ENCODE data around the gene SLC25A2.
"Not testable (repeated sequence)": the region's sequence is repeated elsewhere in the genome, so short reads cannot be mapped to it uniquely, and the experiment has no call there.

Gene SLC25A2

GRCh38 chr5:141303756-141304155 lies at the start of gene SLC25A2:
SLC25A2 (minus strand) TSS chr5:141304049; CDS start chr5:141303865, 184 bp downstream.
- DNase-seq, result no peak

GRCh38 chr5:141351591-141351990 lies 47.7 kb upstream of the SLC25A2 start:
- DNase-seq, result no peak

- peak in 1 of 2 experiments; percentile 8 for DNase-seq
Measured at GRCh38 chr5:141349917-141350619, 46.2 kb upstream of the SLC25A2 start, which contains the start of gene PCDHGB1. PCDHGB1 (plus strand) TSS chr5:141350099; CDS start chr5:141350261, 162 bp downstream.

GRCh38 chr5:141346017-141346416 lies 42.2 kb upstream of the SLC25A2 start:
- DNase-seq, result not testable (repeated sequence)

GRCh38 chr5:141345327-141345726 lies 41.5 kb upstream of the SLC25A2 start:
- DNase-seq, result no peak

- no peak for DNase-seq
Measured at GRCh38 chr5:141343953-141344463, 40.2 kb upstream of the SLC25A2 start.

DNA sequence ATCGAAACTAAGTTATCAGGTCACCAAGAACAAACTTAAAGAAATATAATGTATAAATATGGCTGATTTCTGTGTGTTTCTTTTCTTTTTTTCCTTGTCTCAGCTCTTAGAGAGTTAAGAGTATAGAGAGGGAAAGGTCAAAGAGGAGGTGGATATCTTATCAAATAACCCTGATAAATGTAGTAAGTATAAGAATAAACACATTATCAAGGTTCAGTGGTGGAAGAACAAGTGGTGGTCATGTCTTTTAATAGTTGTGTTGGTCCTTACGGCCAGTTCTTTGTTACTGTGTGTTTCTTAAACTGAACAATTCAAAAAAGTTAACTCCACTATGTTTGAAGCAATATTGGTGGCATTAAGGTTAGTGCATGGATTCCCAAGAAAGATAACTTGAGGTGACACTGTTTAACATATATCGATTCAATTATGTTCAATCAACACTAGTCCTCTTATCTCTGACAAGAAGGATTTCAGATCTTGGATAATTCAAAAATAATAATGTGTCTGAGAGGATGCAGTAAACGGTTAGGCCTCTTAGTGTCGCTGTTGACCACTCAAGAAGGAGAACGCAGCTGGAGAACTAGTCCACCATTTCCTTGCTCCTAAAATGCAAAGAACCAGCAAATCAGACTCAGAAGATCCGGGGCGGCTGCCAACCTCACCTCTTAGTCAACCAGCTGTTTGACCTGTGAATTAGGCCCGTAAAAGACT lies 39.5 kb upstream of the SLC25A2 start, which contains the start of gene PCDHGA3:
PCDHGA3 (plus strand) TSS at position 588 of the 711 bp plus-strand sequence. CDS start 205 bp downstream, outside the sequence.
- no peak for DNase-seq

- no peak for DNase-seq
Measured at GRCh38 chr5:141342773-141343172, 38.9 kb upstream of the SLC25A2 start.

DNA sequence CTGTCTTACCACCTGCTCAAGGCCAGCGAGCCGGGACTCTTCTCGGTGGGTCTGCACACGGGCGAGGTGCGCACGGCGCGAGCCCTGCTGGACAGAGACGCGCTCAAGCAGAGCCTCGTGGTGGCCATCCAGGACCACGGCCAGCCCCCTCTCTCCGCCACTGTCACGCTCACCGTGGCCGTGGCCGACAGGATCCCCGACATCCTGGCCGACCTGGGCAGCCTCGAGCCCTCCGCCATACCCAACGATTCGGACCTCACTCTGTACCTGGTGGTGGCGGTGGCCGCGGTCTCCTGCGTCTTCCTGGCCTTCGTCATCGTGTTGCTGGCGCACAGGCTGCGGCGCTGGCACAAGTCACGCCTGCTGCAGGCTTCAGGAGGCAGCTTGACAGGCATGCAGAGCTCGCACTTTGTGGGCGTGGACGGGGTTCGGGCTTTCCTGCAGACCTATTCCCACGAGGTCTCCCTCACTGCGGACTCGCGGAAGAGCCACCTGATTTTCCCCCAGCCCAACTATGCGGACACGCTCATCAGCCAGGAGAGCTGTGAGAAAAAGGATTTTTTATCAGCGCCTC lies 37.0 kb upstream of the SLC25A2 start:
- not testable (repeated sequence) for DNase-seq

DNA sequence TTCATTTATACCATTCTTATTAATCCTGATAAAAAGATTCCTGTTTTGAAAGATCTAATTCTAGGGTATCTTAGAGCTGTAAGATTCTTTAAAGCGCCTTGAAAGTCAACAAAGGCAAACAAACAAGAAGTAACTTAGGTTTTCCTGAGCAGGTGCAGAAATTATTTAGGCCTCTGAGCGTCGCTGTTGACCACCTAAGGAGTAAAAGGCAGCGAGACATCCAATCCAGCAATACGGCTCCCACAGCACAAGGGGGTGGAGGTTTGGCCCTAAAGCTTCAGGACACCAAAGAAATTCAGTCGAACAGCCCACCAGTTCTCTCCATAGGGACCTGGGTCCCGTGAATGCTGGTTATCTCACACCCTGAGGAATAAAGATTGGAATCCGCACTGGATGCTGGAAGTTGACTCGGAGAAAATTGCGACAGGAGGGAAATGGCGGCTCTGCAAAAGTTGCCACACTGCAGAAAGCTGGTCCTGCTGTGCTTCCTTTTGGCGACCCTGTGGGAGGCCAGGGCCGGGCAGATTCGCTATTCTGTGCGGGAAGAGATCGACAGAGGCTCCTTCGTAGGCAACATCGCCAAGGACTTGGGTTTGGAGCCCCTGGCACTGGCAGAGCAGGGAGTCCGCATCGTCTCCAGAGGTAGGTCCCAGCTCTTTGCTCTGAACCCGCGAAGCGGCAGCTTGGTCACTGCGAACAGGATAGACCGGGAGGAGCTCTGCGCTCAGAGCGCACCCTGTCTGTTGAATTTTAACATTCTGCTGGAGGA lies 34.9 kb upstream of the SLC25A2 start, which contains the start of gene PCDHGA2:
PCDHGA2 (plus strand) TSS at position 223 of the 769 bp plus-strand sequence.
- DNase-seq, result no peak

DNA sequence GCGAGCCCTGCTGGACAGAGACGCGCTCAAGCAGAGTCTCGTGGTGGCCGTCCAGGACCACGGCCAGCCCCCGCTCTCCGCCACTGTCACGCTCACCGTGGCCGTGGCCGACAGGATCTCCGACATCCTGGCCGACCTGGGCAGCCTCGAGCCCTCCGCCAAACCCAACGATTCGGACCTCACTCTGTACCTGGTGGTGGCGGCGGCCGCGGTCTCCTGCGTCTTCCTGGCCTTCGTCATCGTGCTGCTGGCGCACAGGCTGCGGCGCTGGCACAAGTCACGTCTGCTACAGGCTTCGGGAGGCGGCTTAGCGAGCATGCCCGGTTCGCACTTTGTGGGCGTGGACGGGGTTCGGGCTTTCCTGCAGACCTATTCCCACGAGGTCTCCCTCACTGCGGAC lies 28.7 kb upstream of the SLC25A2 start:
- DNase-seq, result not testable (repeated sequence)

GRCh38 chr5:141330299-141331080 lies 26.6 kb upstream of the SLC25A2 start, which contains the start of gene PCDHGA1:
PCDHGA1 (plus strand) TSS chr5:141330514.
- DNase-seq, result peak; percentile 16 to 20

- no peak for DNase-seq
Measured at GRCh38 chr5:141328231-141328630, 24.4 kb upstream of the SLC25A2 start.

- DNase-seq, result peak; percentile 60 to 64
Measured at GRCh38 chr5:141326088-141326854, 22.4 kb upstream of the SLC25A2 start.

DNA sequence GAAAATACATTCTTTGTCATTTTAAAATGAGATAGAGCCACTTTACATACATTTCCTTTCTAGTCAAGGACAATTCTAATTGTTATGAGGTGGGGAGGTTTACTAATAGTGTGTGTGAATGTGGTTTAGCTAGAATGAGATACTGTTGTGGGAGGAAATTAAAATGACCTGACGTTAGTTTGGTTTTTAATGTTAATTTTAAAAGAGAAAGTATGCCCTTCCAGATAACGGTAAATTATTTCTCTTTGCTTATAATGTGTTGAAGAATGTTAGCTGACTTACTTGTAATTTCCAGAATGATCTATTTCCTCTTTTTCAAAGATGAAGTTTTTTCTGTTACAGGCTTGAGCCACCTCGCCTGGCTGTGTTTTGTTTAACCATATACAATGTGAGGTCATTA lies 18.4 kb upstream of the SLC25A2 start:
- DNase-seq, result no peak

GRCh38 chr5:141320225-141321169 lies 16.6 kb upstream of the SLC25A2 start, which contains the start of gene TAF7:
TAF7 (minus strand) TSS chr5:141320784; CDS start chr5:141320044, 740 bp downstream.
- DNase-seq, result peak; percentile 89

GRCh38 chr5:141319699-141320098 lies 15.8 kb upstream of the SLC25A2 start:
- no peak for DNase-seq

GRCh38 chr5:141319202-141319601 lies 15.4 kb upstream of the SLC25A2 start:
- DNase-seq, result no peak

- not testable (repeated sequence) for DNase-seq
Measured at GRCh38 chr5:141316963-141317362, 13.1 kb upstream of the SLC25A2 start.

Measured in activated CD4-positive, alpha-beta T cell treated with anti-CD3 and anti-CD28 coated beads, Interleukin-2, amount 50 U/mL, for 4 hours (primary cell).